Activated naive CD8-positive, alpha-beta T cell treated with anti-CD3 and anti-CD28 coated beads for 36 hours (primary cell): Measurements from ENCODE around the gene LACRT. TPM values are rescaled to one million over a fixed set of nuclear protein-coding genes. Genes with fewer than 3 reads are reported as not detected.
A peak's percentile ranks its signal among the peaks of the same experiment; 100 is the strongest.
"Not testable (repeated sequence)": the region's sequence is repeated elsewhere in the genome, so short reads cannot be mapped to it uniquely, and the experiment has no call there.

Experiments
- DNase-seq: peaks from one replicate; pipeline ENCODE4 v3.0.0; 2021
- H3K27ac Mint-ChIP-seq: one replicate; pipeline ENCODE4 v1.8.0; 2022; ENCODE audit warnings: mild to moderate bottlenecking, moderate library complexity, mixed read lengths
- H3K27me3 Mint-ChIP-seq: one replicate; pipeline ENCODE4 v1.8.0; 2022; ENCODE audit warnings: mild to moderate bottlenecking, mixed read lengths
- H3K36me3 Mint-ChIP-seq: one replicate; pipeline ENCODE4 v1.8.0; 2021; ENCODE audit warnings: mild to moderate bottlenecking, mixed read lengths
- H3K4me1 Mint-ChIP-seq: one replicate; pipeline ENCODE4 v1.8.0; 2021; ENCODE audit warnings: mixed read lengths
- H3K4me3 Mint-ChIP-seq: one replicate; pipeline ENCODE4 v1.8.0; 2022; ENCODE audit warnings: mild to moderate bottlenecking, moderate library complexity, mixed read lengths
- H3K9me3 Mint-ChIP-seq: one replicate; pipeline ENCODE4 v1.8.0; 2022; ENCODE audit warnings: mixed read lengths
- total RNA-seq, 2 experiments: library from RNA; stranded (reverse); gene quantifications; one replicate each; pipeline ENCODE4 v1.2.3, GENCODE V29; 2021

The LACRT gene, protein sequence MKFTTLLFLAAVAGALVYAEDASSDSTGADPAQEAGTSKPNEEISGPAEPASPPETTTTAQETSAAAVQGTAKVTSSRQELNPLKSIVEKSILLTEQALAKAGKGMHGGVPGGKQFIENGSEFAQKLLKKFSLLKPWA
- not detected for total RNA-seq

DNA sequence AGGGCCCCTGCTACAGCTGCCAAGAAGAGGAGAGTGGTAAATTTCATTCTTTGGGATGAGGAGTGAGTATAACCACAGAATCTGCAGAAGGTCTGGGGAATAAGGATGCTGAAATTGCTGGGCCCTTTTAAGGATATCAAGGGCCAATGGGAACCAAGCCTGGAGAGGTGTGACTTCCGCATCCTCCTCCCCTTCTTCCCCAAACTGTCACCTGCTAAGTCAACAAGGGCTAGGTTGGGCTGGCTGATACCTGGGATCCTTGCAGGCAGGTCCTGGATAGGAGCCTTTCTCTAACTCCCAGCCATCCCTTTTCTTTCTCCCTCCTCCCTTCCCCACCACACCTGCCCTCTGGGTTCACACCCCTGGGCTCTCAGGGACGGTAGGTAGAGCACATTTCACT lies at the start of gene LACRT:
LACRT (minus strand) TSS at position 101 of the 400 bp plus-strand sequence; CDS start at position 47, 54 bp downstream.
- H3K4me1 Mint-ChIP-seq, result peaks cover 5% of the 10 kb centered on the region
- H3K4me3 Mint-ChIP-seq, result no peak within 1 kb of the TSS
- H3K27me3 Mint-ChIP-seq, result peaks cover 21% of the 10 kb centered on the region
- H3K36me3 Mint-ChIP-seq, result no peaks in the 10 kb centered on the region
- no peaks in the 10 kb centered on the region for H3K9me3 Mint-ChIP-seq
- no peak within 1 kb of the TSS for H3K27ac Mint-ChIP-seq
- no peak for DNase-seq

- no peak overlapping the region for H3K4me3 Mint-ChIP-seq
- H3K27me3 Mint-ChIP-seq, result peaks cover 58% of the 10 kb centered on the region
- H3K36me3 Mint-ChIP-seq, result no peaks in the 10 kb centered on the region
- H3K4me1 Mint-ChIP-seq, result no peaks in the 10 kb centered on the region
- DNase-seq, result no peak
- no peak overlapping the region for H3K27ac Mint-ChIP-seq
- H3K9me3 Mint-ChIP-seq, result no peaks in the 10 kb centered on the region
Measured at GRCh38 chr12:54683398-54683797, 48.7 kb upstream of the LACRT start.

DNA sequence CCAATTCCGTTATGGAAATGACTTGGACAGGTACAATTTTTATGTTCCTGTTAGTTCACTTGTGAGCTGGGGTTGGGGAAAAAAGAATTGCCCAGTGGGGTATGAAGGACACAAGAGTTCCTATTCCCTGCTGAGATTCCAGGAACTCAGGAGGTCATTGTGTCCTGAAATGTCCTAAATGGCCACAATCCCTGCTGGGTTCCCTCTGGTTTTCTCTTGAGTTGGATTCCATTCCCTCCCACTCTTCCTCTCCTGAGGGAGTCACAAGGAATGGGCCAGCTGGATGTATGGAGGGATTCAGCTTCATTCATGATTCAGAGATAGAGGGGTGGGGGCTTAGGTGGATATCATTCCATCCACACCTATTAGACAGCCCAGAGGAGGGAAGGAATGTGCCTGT lies 48.0 kb upstream of the LACRT start:
- no peaks in the 10 kb centered on the region for H3K9me3 Mint-ChIP-seq

GRCh38 chr12:54680374-54680773 lies 45.7 kb upstream of the LACRT start:
- peak; percentile 18 for DNase-seq
- no peak overlapping the region for H3K4me3 Mint-ChIP-seq
- no peak overlapping the region for H3K27ac Mint-ChIP-seq
- no peaks in the 10 kb centered on the region for H3K9me3 Mint-ChIP-seq
- no peaks in the 10 kb centered on the region for H3K4me1 Mint-ChIP-seq
- H3K27me3 Mint-ChIP-seq, result peaks cover 60% of the 10 kb centered on the region
- H3K36me3 Mint-ChIP-seq, result no peaks in the 10 kb centered on the region

More for the DNA sequence above, 48.0 kb upstream of the LACRT start:
- no peak for DNase-seq
- Mint-ChIP-seq H3K4me3 (no peak overlapping the region), H3K36me3 (no peaks in the 10 kb centered on the region), H3K27me3 (peaks cover 60% of the 10 kb centered on the region), H3K27ac (no peak overlapping the region), H3K4me1 (no peaks in the 10 kb centered on the region)

- DNase-seq, result no peak
- Mint-ChIP-seq H3K9me3 (no peaks in the 10 kb centered on the region), H3K36me3 (no peaks in the 10 kb centered on the region), H3K27ac (no peak overlapping the region), H3K4me1 (no peaks in the 10 kb centered on the region), H3K27me3 (peaks cover 42% of the 10 kb centered on the region), H3K4me3 (no peak overlapping the region)
Measured at GRCh38 chr12:54678131-54678530, 43.4 kb upstream of the LACRT start.

- Mint-ChIP-seq H3K27ac (no peak overlapping the region), H3K27me3 (peaks cover 29% of the 10 kb centered on the region), H3K36me3 (no peaks in the 10 kb centered on the region), H3K9me3 (no peaks in the 10 kb centered on the region), H3K4me1 (no peaks in the 10 kb centered on the region), H3K4me3 (no peak overlapping the region)
- DNase-seq, result no peak
Measured at GRCh38 chr12:54667945-54668344, 33.2 kb upstream of the LACRT start.

GRCh38 chr12:54666008-54666407 lies 31.3 kb upstream of the LACRT start:
- no peak overlapping the region for H3K27ac Mint-ChIP-seq
- no peak overlapping the region for H3K4me3 Mint-ChIP-seq
- no peak for DNase-seq
- no peaks in the 10 kb centered on the region for H3K9me3 Mint-ChIP-seq
- H3K36me3 Mint-ChIP-seq, result no peaks in the 10 kb centered on the region
- H3K4me1 Mint-ChIP-seq, result no peaks in the 10 kb centered on the region
- H3K27me3 Mint-ChIP-seq, result peaks cover 19% of the 10 kb centered on the region

DNA sequence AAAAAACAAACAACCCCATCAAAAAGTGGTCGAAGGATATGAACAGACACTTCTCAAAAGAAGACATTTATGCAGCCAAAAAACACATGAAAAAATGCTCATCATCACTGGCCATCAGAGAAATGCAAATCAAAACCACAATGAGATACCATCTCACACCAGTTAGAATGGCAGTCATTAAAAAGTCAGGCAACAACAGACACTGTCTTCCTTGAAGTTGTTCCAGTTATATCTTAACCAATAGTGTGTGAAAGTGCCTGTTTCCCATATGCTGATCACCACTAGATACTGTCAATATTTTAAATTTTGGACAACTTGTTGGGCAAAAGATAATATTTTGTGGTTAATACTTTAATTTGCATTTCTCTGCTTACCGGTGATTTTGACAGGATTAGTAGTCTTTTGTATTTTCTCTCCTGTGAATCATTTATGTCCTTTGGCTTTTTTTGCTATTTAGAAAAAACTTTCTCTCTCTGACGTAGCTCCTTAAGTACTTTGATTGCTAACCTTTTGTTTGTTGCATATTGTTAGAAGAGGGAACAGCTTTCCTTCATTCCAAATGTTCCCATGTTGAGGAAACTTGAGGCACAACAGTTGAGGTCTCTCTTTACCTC lies 30.4 kb upstream of the LACRT start:
- not testable (repeated sequence) for DNase-seq, H3K4me1 Mint-ChIP-seq, H3K36me3 Mint-ChIP-seq

GRCh38 chr12:54663603-54664002 lies 28.9 kb upstream of the LACRT start:
- H3K27me3 Mint-ChIP-seq, result peaks cover 7% of the 10 kb centered on the region
- H3K36me3 Mint-ChIP-seq, result no peaks in the 10 kb centered on the region
- no peak overlapping the region for H3K27ac Mint-ChIP-seq
- no peak for DNase-seq
- no peaks in the 10 kb centered on the region for H3K4me1 Mint-ChIP-seq
- no peaks in the 10 kb centered on the region for H3K9me3 Mint-ChIP-seq
- H3K4me3 Mint-ChIP-seq, result no peak overlapping the region

More for the DNA sequence above, 30.4 kb upstream of the LACRT start:
- peaks cover 15% of the 10 kb centered on the region for H3K27me3 Mint-ChIP-seq
- not testable (repeated sequence) for H3K4me3 Mint-ChIP-seq, H3K9me3 Mint-ChIP-seq, H3K27ac Mint-ChIP-seq

DNA sequence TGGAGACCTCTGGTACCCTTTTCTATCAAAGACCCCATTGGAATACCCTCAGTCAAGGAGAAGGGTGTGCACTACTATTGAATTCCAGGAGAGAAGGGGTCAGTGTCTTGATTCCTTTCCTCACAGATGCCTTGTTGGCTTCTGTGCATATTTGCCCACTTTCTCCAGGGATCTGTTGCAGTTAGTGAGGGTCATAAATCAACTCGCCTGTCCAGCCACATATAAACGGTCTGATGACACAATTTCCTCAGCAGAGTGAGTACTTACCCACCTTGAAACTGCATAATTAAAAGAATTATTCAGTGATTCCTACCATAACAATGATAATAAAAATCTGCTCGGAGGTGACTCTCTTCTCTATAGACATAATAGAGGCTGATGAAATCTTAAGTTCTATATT lies 27.3 kb upstream of the LACRT start:
- DNase-seq, result no peak
- Mint-ChIP-seq H3K4me1 (no peaks in the 10 kb centered on the region), H3K27me3 (peaks cover 10% of the 10 kb centered on the region), H3K36me3 (no peaks in the 10 kb centered on the region), H3K4me3 (no peak overlapping the region), H3K9me3 (no peaks in the 10 kb centered on the region), H3K27ac (no peak overlapping the region)

GRCh38 chr12:54661048-54661447 lies 26.4 kb upstream of the LACRT start:
- Mint-ChIP-seq H3K27ac (no peak overlapping the region), H3K36me3 (no peaks in the 10 kb centered on the region), H3K27me3 (peaks cover 10% of the 10 kb centered on the region), H3K9me3 (no peaks in the 10 kb centered on the region), H3K4me3 (no peak overlapping the region), H3K4me1 (no peaks in the 10 kb centered on the region)
- DNase-seq, result no peak

DNA sequence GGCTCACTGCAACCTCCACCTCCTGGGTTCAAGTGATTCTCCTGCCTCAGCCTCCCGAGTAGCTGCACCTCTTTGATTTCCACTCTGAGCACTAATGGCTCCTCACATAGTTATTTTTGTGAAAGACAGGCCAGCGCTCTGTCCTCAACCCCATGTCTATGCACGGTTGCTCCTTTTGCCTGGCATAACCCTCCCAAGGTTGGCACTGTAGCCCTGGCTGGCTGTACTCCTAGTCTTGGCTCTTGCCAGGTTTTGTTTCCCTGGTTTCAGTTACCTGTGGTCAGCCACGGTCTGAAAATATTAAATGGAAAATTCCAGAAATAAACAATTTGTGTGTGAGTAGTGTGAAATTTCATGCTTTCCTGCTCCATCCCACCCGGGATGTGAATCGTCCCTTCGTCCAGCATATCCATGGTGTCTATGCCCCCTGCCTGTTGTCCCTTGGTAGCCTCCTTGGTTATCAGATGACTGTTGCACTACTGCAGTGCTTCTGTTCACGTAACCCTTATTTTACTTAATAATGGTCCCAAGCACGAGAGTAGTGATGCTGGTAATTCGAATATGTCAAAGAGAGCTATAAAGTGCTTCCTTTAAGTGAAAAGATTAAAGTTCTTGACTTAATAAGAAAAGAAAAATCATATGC lies 25.7 kb upstream of the LACRT start:
- H3K9me3 Mint-ChIP-seq, result no peaks in the 10 kb centered on the region
- no peak overlapping the region for H3K4me3 Mint-ChIP-seq
- no peaks in the 10 kb centered on the region for H3K4me1 Mint-ChIP-seq
- H3K36me3 Mint-ChIP-seq, result no peaks in the 10 kb centered on the region
- DNase-seq, result no peak
- peaks cover 6% of the 10 kb centered on the region for H3K27me3 Mint-ChIP-seq
- H3K27ac Mint-ChIP-seq, result no peak overlapping the region

- no peaks in the 10 kb centered on the region for H3K9me3 Mint-ChIP-seq
- H3K4me3 Mint-ChIP-seq, result no peak overlapping the region
- no peaks in the 10 kb centered on the region for H3K4me1 Mint-ChIP-seq
- no peaks in the 10 kb centered on the region for H3K36me3 Mint-ChIP-seq
- H3K27ac Mint-ChIP-seq, result no peak overlapping the region
- peaks cover 4% of the 10 kb centered on the region for H3K27me3 Mint-ChIP-seq
- DNase-seq, result peak; percentile 55
Measured at GRCh38 chr12:54658306-54659264, 23.9 kb upstream of the LACRT start.

DNA sequence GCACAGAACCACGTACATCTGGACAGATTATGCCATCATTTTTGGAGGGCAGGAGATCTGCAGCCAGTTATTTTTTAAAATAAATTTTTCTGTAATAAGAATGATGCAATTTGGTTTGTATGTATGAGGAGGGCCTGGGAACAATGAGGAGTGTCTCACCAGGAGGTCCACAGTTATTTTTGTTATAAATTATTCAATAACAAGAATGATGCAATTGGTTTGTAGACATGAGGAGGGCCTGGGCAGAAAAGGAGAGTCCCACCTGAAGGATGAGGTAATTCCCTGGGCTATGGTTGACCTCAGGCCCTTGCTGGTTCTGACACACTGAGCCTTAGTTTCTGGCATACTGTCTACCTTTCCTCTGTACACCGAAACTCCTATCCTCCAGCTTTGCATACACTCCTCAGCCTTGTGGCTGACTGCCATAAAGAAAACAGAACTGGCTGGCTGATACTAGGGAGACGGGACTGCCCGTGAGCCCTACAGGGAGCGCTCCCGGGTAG lies 22.5 kb upstream of the LACRT start:
- H3K27me3 Mint-ChIP-seq, result peaks cover 15% of the 10 kb centered on the region
- no peak for DNase-seq
- H3K27ac Mint-ChIP-seq, result no peak overlapping the region
- no peak overlapping the region for H3K4me3 Mint-ChIP-seq
- no peaks in the 10 kb centered on the region for H3K9me3 Mint-ChIP-seq
- H3K36me3 Mint-ChIP-seq, result no peaks in the 10 kb centered on the region
- no peaks in the 10 kb centered on the region for H3K4me1 Mint-ChIP-seq

DNA sequence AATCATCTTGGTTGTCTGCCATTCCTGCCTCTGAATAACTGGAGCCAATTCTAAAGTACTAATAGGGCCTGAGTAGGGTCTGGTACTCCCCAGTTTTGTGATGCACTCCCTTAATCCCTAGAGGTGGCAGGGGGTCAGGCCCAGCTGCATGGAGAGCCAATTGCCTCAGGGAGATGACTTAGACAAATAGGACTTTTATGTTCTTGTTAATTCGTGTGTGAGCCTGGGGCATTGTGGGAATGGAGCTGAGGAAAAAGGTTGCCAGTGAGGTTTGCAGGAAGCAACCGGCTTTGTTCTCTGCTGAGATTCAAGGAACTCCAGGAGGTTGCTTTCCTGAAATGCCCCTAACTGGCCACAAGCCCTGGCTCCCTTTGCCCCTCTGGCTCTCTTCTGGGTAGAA lies 20.2 kb upstream of the LACRT start:
- Mint-ChIP-seq H3K36me3 (no peaks in the 10 kb centered on the region), H3K27me3 (peaks cover 15% of the 10 kb centered on the region), H3K27ac (no peak overlapping the region), H3K9me3 (no peaks in the 10 kb centered on the region), H3K4me1 (no peaks in the 10 kb centered on the region), H3K4me3 (no peak overlapping the region)
- no peak for DNase-seq
